ENCODE results near the gene GPC5. TPM values are rescaled to one million over a fixed set of nuclear protein-coding genes. Genes with fewer than 3 reads are reported as not detected.
"Not testable (repeated sequence)": the region's sequence is repeated elsewhere in the genome, so short reads cannot be mapped to it uniquely, and the experiment has no call there.

Gene GPC5
- total RNA-seq, 2 donors from 2014 or later: 0.55 to 1.0 TPM

DNA sequence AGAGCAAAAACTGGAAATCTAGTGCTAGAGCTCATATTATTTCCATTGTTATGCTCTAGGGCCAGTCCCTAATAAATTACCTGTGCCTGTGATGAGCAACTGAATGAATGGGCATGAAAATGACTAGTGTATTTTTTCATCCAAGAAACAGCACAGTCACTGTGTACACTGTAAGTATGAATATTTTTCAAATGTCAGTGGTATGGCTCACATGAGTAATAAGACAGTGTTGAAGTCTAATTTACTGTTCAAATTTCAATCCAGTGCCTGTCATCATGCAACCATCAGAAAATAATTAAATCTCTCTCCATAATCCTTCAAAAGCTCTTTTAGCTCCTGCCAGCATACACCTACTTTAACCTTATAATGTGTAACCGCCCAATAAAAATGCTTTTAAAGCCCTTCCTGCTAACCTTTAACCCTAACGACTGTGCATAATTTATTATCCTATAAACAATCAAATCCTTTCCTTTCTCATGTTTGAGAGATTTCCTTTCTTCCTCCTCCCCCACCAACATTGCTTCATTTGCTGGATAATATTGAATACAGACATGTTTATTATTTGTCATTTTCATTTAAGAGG, 378.3 kb downstream of the GPC5 start:
- ATAC-seq: no peak
- no peak for DNase-seq (ENCODE audit: low spot score)
- no peaks in the 10 kb centered on the region for H3K4me1 Mint-ChIP-seq (ENCODE audit: low read depth in 2 of 2)

DNA sequence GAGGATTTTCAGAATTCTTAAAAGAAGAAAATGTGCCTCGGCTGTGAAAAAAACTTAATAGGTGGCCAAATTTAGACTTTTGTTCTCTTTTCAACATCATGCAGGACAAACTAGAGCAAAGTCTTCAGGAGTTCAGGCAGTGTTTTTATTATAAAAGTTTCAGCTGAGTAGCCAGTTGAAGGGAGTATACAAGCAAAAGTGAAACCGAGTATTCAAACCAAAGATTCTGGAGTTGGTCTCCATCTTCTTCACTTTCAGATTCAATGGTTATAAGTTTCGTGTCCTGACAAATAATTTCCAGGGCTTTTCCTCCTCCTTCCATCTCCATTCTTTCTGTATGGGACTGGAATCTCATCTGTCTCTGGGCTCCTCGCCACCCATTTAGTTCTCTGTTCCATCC, 379.7 kb downstream of the GPC5 start:
- Mint-ChIP-seq H3K4me1 (ENCODE audit: low read depth in 2 of 2) (no peaks in the 10 kb centered on the region), H3K36me3 (no peaks in the 10 kb centered on the region), H3K4me3 (no peak overlapping the region), H3K27ac (no peak overlapping the region), H3K9me3 (peaks cover 9% of the 10 kb centered on the region), H3K27me3 (no peaks in the 10 kb centered on the region)
- DNase-seq (ENCODE audit: low spot score): no peak
- ATAC-seq: no peak

More for the DNA sequence above, 378.3 kb downstream of the GPC5 start:
- no peaks in the 10 kb centered on the region for H3K36me3 Mint-ChIP-seq
- no peak overlapping the region for H3K27ac Mint-ChIP-seq
- H3K4me3 Mint-ChIP-seq: no peak overlapping the region
- H3K9me3 Mint-ChIP-seq: peaks cover 9% of the 10 kb centered on the region
- no peaks in the 10 kb centered on the region for H3K27me3 Mint-ChIP-seq

- H3K36me3 Mint-ChIP-seq; H3K4me1 Mint-ChIP-seq (ENCODE audit: low read depth in 2 of 2); ATAC-seq; H3K27ac Mint-ChIP-seq; DNase-seq (ENCODE audit: low spot score); H3K9me3 Mint-ChIP-seq; H3K4me3 Mint-ChIP-seq; H3K27me3 Mint-ChIP-seq: not testable (repeated sequence)
Measured at GRCh38 chr13:91781982-91782691, 383.7 kb downstream of the GPC5 start.

- Mint-ChIP-seq H3K36me3 (no peaks in the 10 kb centered on the region), H3K27ac (no peak overlapping the region), H3K9me3 (peaks cover 4% of the 10 kb centered on the region), H3K4me1 (ENCODE audit: low read depth in 2 of 2) (no peaks in the 10 kb centered on the region), H3K27me3 (no peaks in the 10 kb centered on the region), H3K4me3 (no peak overlapping the region)
- ATAC-seq: no peak
- DNase-seq (ENCODE audit: low spot score): no peak
Measured at GRCh38 chr13:91785431-91786119, 387.2 kb downstream of the GPC5 start.

- H3K9me3 Mint-ChIP-seq: peaks cover 10% of the 10 kb centered on the region
- no peaks in the 10 kb centered on the region for H3K27me3 Mint-ChIP-seq
- ATAC-seq (no peak), DNase-seq (ENCODE audit: low spot score) (no peak)
- peaks cover 4% of the 10 kb centered on the region for H3K36me3 Mint-ChIP-seq
- H3K27ac Mint-ChIP-seq: no peak overlapping the region
- H3K4me1 Mint-ChIP-seq (ENCODE audit: low read depth in 2 of 2): no peaks in the 10 kb centered on the region
- no peak overlapping the region for H3K4me3 Mint-ChIP-seq
Measured at GRCh38 chr13:91792054-91792453, 393.6 kb downstream of the GPC5 start.

- H3K4me3 Mint-ChIP-seq: no peak overlapping the region
- ATAC-seq (no peak), DNase-seq (ENCODE audit: low spot score) (no peak)
- peaks cover 10% of the 10 kb centered on the region for H3K9me3 Mint-ChIP-seq
- H3K27me3 Mint-ChIP-seq: no peaks in the 10 kb centered on the region
- no peak overlapping the region for H3K27ac Mint-ChIP-seq
- no peaks in the 10 kb centered on the region for H3K4me1 Mint-ChIP-seq (ENCODE audit: low read depth in 2 of 2)
- peaks cover 4% of the 10 kb centered on the region for H3K36me3 Mint-ChIP-seq
Measured at GRCh38 chr13:91797567-91797966, 399.1 kb downstream of the GPC5 start.

DNA sequence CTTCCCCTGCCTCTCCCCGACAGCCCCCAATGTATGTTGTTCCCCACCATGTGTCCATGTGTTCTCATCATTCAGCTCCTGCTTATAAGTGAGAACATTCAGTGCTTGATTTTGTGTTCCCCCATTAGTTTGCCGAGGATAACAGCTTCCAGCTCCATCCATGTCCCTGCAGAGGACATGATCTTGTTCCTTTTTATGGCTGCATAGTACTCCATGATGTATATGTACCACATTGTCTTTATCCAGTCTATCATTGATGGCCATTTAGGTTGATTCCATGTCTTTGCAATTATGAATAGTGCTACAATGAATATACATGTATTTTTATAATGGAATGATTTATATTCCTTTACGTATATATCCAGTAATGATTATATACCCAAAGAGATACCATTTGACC, 399.9 kb downstream of the GPC5 start:
- H3K4me1 Mint-ChIP-seq (ENCODE audit: low read depth in 2 of 2); H3K36me3 Mint-ChIP-seq; ATAC-seq; H3K4me3 Mint-ChIP-seq; DNase-seq (ENCODE audit: low spot score); H3K27me3 Mint-ChIP-seq; H3K9me3 Mint-ChIP-seq; H3K27ac Mint-ChIP-seq: not testable (repeated sequence)

DNA sequence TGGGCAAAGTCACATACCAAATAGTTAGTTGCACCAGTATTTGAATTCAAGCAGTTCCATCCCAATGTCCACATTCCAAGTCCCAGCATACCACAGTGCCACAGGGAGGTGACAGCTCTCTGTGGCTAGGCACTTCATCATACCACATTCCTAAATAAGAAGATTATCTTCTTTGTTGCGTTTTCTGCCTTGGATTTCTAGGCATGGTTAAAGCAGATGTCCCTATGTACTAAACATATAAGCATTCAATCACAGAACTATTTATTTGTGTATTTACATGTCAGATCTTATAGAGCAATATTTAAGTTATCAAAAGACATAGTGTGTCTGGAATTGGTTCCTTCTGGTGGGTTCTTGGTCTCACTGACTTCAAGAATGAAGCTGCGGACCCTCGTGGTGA, 403.4 kb downstream of the GPC5 start:
- H3K4me3 Mint-ChIP-seq; H3K36me3 Mint-ChIP-seq; H3K9me3 Mint-ChIP-seq; H3K27ac Mint-ChIP-seq; H3K27me3 Mint-ChIP-seq; DNase-seq (ENCODE audit: low spot score); H3K4me1 Mint-ChIP-seq (ENCODE audit: low read depth in 2 of 2); ATAC-seq: not testable (repeated sequence)

- Mint-ChIP-seq H3K36me3 (no peaks in the 10 kb centered on the region), H3K27me3 (no peaks in the 10 kb centered on the region), H3K4me3 (no peak overlapping the region), H3K9me3 (peaks cover 3% of the 10 kb centered on the region), H3K27ac (no peak overlapping the region), H3K4me1 (ENCODE audit: low read depth in 2 of 2) (no peaks in the 10 kb centered on the region)
- no peak for ATAC-seq
- DNase-seq (ENCODE audit: low spot score): no peak
Measured at GRCh38 chr13:91802957-91803356, 404.5 kb downstream of the GPC5 start.

DNA sequence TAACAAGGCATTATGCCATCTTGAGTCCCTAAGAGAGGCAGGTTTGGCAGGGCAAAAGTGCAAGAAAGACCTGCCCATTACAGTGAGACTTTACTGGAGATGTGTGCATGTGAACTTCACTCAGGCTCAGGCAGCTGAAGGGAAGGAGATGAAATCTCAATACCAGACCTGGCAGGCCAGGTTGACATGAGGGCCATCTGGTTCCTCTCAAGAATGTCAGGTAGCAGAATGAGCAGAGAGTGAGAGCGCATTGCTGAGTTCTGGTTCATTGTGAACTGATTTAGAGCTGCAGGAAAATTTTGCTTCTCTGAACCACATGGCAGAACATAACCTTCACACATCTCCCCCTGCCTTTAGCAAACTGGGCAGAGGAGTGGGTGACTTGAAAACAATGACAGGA, 406.3 kb downstream of the GPC5 start:
- no peaks in the 10 kb centered on the region for H3K27me3 Mint-ChIP-seq
- H3K36me3 Mint-ChIP-seq: no peaks in the 10 kb centered on the region
- H3K9me3 Mint-ChIP-seq: peaks cover 3% of the 10 kb centered on the region
- no peaks in the 10 kb centered on the region for H3K4me1 Mint-ChIP-seq (ENCODE audit: low read depth in 2 of 2)
- DNase-seq (ENCODE audit: low spot score): no peak
- no peak overlapping the region for H3K4me3 Mint-ChIP-seq
- no peak overlapping the region for H3K27ac Mint-ChIP-seq
- no peak for ATAC-seq

- Mint-ChIP-seq H3K4me1 (ENCODE audit: low read depth in 2 of 2) (no peaks in the 10 kb centered on the region), H3K27me3 (no peaks in the 10 kb centered on the region), H3K36me3 (no peaks in the 10 kb centered on the region), H3K9me3 (peaks cover 3% of the 10 kb centered on the region), H3K4me3 (no peak overlapping the region), H3K27ac (no peak overlapping the region)
- DNase-seq (ENCODE audit: low spot score): no peak
- no peak for ATAC-seq
Measured at GRCh38 chr13:91805605-91806004, 407.2 kb downstream of the GPC5 start.

DNA sequence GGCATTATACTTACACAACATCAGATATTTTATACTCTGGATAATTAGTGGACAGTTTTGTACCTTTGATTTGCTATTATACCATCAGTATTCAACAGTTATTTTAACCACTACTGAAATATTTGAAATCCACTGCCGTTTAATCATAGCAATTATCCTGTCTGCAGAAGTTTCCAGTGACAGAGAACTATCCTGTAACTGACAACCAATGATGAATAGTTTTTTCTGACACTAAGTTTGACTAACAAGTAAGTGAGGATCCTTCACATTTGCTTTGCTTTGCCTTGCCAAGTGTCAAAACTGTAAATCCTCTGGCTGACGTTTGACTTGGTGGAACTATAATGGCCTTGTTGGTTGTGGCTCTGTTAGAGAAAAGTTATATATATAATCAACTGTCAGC, 410.7 kb downstream of the GPC5 start:
- H3K36me3 Mint-ChIP-seq: no peaks in the 10 kb centered on the region
- H3K27ac Mint-ChIP-seq: no peak overlapping the region

DNA sequence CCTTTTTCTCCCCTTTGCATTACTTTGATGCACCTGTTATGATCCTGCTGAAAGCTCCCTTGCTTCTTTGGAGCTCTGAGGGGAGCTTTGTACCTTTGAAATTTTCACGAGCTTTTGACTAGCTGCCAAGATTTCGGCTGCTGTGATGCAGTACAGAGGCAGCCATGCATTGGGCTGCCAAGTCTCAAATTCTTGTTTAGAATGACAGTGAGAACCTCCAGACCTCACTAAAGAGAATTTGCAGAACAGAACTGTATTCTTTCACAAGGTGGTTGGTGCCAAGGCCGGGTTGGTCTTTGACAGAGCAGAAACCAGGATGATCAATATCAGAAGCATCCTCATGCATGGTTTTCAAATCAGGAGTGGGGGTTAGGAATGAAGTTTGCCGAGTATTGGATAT, 414.8 kb downstream of the GPC5 start:
- Mint-ChIP-seq H3K36me3 (no peaks in the 10 kb centered on the region), H3K27me3 (no peaks in the 10 kb centered on the region), H3K9me3 (peaks cover 2% of the 10 kb centered on the region), H3K27ac (no peak overlapping the region), H3K4me3 (no peak overlapping the region), H3K4me1 (ENCODE audit: low read depth in 2 of 2) (no peaks in the 10 kb centered on the region)
- DNase-seq (ENCODE audit: low spot score) (no peak), ATAC-seq (no peak)

More for the DNA sequence above, 410.7 kb downstream of the GPC5 start:
- H3K4me3 Mint-ChIP-seq: no peak overlapping the region
- ATAC-seq: no peak
- H3K9me3 Mint-ChIP-seq: no peaks in the 10 kb centered on the region
- no peak for DNase-seq (ENCODE audit: low spot score)
- no peaks in the 10 kb centered on the region for H3K27me3 Mint-ChIP-seq
- H3K4me1 Mint-ChIP-seq (ENCODE audit: low read depth in 2 of 2): no peaks in the 10 kb centered on the region

- H3K36me3 Mint-ChIP-seq: no peaks in the 10 kb centered on the region
- no peaks in the 10 kb centered on the region for H3K4me1 Mint-ChIP-seq (ENCODE audit: low read depth in 2 of 2)
- DNase-seq (ENCODE audit: low spot score) (no peak), ATAC-seq (no peak)
- H3K27me3 Mint-ChIP-seq: no peaks in the 10 kb centered on the region
- no peak overlapping the region for H3K4me3 Mint-ChIP-seq
- no peak overlapping the region for H3K27ac Mint-ChIP-seq
- peaks cover 2% of the 10 kb centered on the region for H3K9me3 Mint-ChIP-seq
Measured at GRCh38 chr13:91816263-91816807, 417.9 kb downstream of the GPC5 start.
